ENCODE results near the gene SLC35G3. TPM values are rescaled to one million over a fixed set of nuclear protein-coding genes. Genes with fewer than 3 reads are reported as not detected.
A peak's percentile ranks its signal among the peaks of the same experiment; 100 is the strongest.
"Not testable (repeated sequence)": the region's sequence is repeated elsewhere in the genome, so short reads cannot be mapped to it uniquely, and the experiment has no call there.

SLC35G3 gene
- total RNA-seq, 2 experiments from 2014 or later: not detected

GRCh38 chr17:35192708-35193107 lies 1.5 kb downstream of the SLC35G3 start:
- peaks cover 9% of the 10 kb centered on the region for H3K36me3 Mint-ChIP-seq
- no peak overlapping the region for H3K27ac Mint-ChIP-seq
- CTCF ChIA-PET: no interaction called here
- no peaks in the 10 kb centered on the region for H3K27me3 Mint-ChIP-seq
- H3K4me1 Mint-ChIP-seq: peaks cover 17% of the 10 kb centered on the region
- no peak overlapping the region for H3K4me3 Mint-ChIP-seq
- ATAC-seq (no peak), DNase-seq (no peak)
- peaks cover 10% of the 10 kb centered on the region for H3K9me3 Mint-ChIP-seq (ENCODE audit: low read depth)

GRCh38 chr17:35191001-35191695 lies 3.0 kb downstream of the SLC35G3 start:
- Mint-ChIP-seq H3K27ac (no peak overlapping the region), H3K36me3 (peaks cover 4% of the 10 kb centered on the region), H3K4me1 (peaks cover 19% of the 10 kb centered on the region), H3K9me3 (ENCODE audit: low read depth) (peaks cover 5% of the 10 kb centered on the region), H3K4me3 (no peak overlapping the region), H3K27me3 (no peaks in the 10 kb centered on the region)
- ATAC-seq: no peak
- DNase-seq: no peak
- CTCF ChIA-PET: interaction anchor here (0.6 to 1.4 kb wide), 5 partner anchors 22 to 140 kb away, joined by 3 to 4 read pairs (median 3); no protein-coding TSS in a partner anchor

GRCh38 chr17:35189291-35189690 lies 4.9 kb downstream of the SLC35G3 start:
- Mint-ChIP-seq H3K27ac (no peak overlapping the region), H3K4me3 (no peak overlapping the region), H3K36me3 (peaks cover 3% of the 10 kb centered on the region), H3K9me3 (ENCODE audit: low read depth) (peaks cover 1% of the 10 kb centered on the region), H3K4me1 (peaks cover 25% of the 10 kb centered on the region), H3K27me3 (no peaks in the 10 kb centered on the region)
- ATAC-seq (no peak), DNase-seq (no peak)
- CTCF ChIA-PET: no interaction called here

DNA sequence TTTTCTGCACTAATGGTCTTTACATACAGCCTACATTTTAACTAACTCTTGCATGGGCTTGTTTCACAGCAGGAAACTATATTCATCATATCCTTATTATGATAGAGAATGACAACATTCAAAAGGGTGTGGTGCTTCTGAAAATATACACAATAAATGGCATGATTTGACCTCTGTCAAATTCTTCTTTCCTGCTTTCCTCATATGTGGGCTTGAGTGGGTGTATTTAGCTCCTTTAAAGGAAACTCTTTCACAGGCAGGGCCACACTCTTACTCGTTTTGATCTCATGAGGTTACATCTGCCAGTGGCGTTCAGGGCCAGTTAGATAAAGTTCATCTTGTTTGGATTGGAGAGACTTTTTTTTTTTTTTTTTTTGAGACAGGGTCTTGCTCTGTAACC lies 6.1 kb downstream of the SLC35G3 start:
- Mint-ChIP-seq H3K27me3 (no peaks in the 10 kb centered on the region), H3K36me3 (peaks cover 3% of the 10 kb centered on the region), H3K27ac (peak overlapping the region; percentile 55), H3K9me3 (ENCODE audit: low read depth) (peaks cover 1% of the 10 kb centered on the region), H3K4me1 (peaks cover 31% of the 10 kb centered on the region), H3K4me3 (no peak overlapping the region)
- DNase-seq (no peak), ATAC-seq (no peak)
- CTCF ChIA-PET: interaction anchor here (1.0 kb wide), 1 partner anchor 9 kb away, joined by 3 read pairs; no protein-coding TSS in a partner anchor

DNA sequence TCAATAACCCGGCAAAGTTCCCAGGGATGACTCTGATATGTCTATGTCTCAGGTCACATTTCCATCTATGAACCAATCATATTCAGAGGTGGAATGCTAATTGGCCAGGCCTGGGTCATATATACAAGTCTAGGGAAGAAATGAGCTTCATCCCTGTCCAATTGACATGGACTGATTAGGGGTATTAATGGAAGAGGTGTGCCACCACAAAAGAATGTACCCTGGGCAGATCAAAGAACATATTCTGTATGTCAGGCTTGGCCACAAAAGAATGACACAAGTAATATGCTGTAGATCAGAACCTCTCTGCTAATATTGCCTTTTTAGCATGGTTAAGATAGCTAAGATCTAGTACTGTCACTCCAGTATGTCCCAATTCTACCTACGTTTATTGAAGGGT lies 6.7 kb downstream of the SLC35G3 start:
- Mint-ChIP-seq H3K4me1 (peaks cover 29% of the 10 kb centered on the region), H3K9me3 (ENCODE audit: low read depth) (peaks cover 1% of the 10 kb centered on the region), H3K27ac (no peak overlapping the region), H3K4me3 (no peak overlapping the region), H3K27me3 (no peaks in the 10 kb centered on the region), H3K36me3 (peaks cover 2% of the 10 kb centered on the region)
- DNase-seq (no peak), ATAC-seq (no peak)
- CTCF ChIA-PET: no interaction called here

DNA sequence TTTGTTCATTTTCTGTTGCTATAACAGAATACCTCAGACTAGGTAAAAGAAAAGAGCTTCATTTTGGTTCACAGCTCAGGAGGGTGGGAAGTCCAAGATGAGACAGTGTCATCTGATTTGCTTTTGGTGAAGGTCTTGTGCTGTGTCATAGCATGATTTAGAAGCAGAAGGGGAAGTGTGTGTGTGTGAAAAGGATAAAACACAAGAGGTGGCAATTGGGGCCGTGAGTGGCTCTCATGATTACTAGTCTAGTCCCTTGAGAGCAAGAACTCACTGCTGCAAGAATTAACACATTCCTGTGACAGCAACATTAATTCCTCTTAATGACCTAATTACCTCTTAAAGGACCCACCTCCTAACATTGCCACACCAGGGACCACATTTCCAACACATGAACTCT lies 8.3 kb downstream of the SLC35G3 start:
- CTCF ChIA-PET: interaction anchor here (1.0 kb wide), 1 partner anchor 52 kb away, joined by 3 read pairs; no protein-coding TSS in a partner anchor
- DNase-seq (no peak), ATAC-seq (no peak)
- peaks cover 2% of the 10 kb centered on the region for H3K36me3 Mint-ChIP-seq
- H3K27me3 Mint-ChIP-seq: no peaks in the 10 kb centered on the region
- no peak overlapping the region for H3K27ac Mint-ChIP-seq
- peaks cover 1% of the 10 kb centered on the region for H3K9me3 Mint-ChIP-seq (ENCODE audit: low read depth)
- H3K4me3 Mint-ChIP-seq: no peak overlapping the region
- peaks cover 29% of the 10 kb centered on the region for H3K4me1 Mint-ChIP-seq

- DNase-seq: no peak
- CTCF ChIA-PET: interaction anchor here (0.9 to 1.6 kb wide), 2 partner anchors 18 to 30 kb away, joined by 3 read pairs; no protein-coding TSS in a partner anchor
- H3K27me3 Mint-ChIP-seq: no peaks in the 10 kb centered on the region
- ATAC-seq: no peak
- no peak overlapping the region for H3K27ac Mint-ChIP-seq
- peaks cover 3% of the 10 kb centered on the region for H3K36me3 Mint-ChIP-seq
- H3K4me1 Mint-ChIP-seq: peaks cover 25% of the 10 kb centered on the region
- no peaks in the 10 kb centered on the region for H3K9me3 Mint-ChIP-seq (ENCODE audit: low read depth)
- no peak overlapping the region for H3K4me3 Mint-ChIP-seq
These were observed 9.9 kb downstream of the SLC35G3 start for GRCh38 chr17:35184274-35184673.

- CTCF ChIA-PET: interaction anchor here (1.6 kb wide), 1 partner anchor 31 kb away, joined by 3 read pairs; no protein-coding TSS in a partner anchor
- Mint-ChIP-seq H3K27me3 (no peaks in the 10 kb centered on the region), H3K27ac (no peak overlapping the region), H3K36me3 (peaks cover 8% of the 10 kb centered on the region), H3K4me1 (peaks cover 25% of the 10 kb centered on the region), H3K4me3 (no peak overlapping the region), H3K9me3 (ENCODE audit: low read depth) (peaks cover 3% of the 10 kb centered on the region)
- DNase-seq: no peak
- no peak for ATAC-seq
These were observed 10.9 kb downstream of the SLC35G3 start for GRCh38 chr17:35183332-35183731.

- DNase-seq; H3K9me3 Mint-ChIP-seq (ENCODE audit: low read depth); H3K27me3 Mint-ChIP-seq; H3K27ac Mint-ChIP-seq; CTCF ChIA-PET; ATAC-seq; H3K4me3 Mint-ChIP-seq: not testable (repeated sequence)
- Mint-ChIP-seq H3K4me1 (peaks cover 35% of the 10 kb centered on the region), H3K36me3 (peaks cover 14% of the 10 kb centered on the region)
These were observed 14.8 kb downstream of the SLC35G3 start for GRCh38 chr17:35179379-35179778.

DNA sequence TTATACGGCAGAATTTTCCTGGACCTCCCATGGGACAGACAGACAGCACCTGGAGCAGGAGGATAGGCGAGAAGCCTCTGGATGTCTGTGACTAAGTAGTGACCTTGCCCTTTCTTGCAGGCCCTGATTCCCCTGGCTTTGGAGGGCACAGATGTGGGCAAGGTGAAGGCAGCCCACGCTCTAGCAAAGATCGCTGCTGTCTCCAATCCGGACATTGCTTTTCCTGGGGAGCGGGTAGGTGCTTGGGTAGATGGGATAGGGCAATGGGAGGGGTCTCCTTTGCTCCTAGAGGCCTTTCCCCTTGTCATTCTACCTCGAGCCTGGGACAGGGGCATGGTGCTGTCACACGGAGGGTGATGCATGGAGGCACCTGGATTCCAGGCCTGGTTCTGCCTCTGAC lies 17.3 kb downstream of the SLC35G3 start:
- Mint-ChIP-seq H3K9me3 (ENCODE audit: low read depth) (peaks cover 3% of the 10 kb centered on the region), H3K4me1 (peaks cover 37% of the 10 kb centered on the region), H3K36me3 (peaks cover 14% of the 10 kb centered on the region), H3K27ac (peak overlapping the region; percentile 85), H3K27me3 (no peaks in the 10 kb centered on the region), H3K4me3 (no peak overlapping the region)
- no peak for ATAC-seq
- DNase-seq: no peak
- CTCF ChIA-PET: interaction anchor here (1.3 kb wide), 1 partner anchor 37 kb away, joined by 4 read pairs; no protein-coding TSS in a partner anchor

DNA sequence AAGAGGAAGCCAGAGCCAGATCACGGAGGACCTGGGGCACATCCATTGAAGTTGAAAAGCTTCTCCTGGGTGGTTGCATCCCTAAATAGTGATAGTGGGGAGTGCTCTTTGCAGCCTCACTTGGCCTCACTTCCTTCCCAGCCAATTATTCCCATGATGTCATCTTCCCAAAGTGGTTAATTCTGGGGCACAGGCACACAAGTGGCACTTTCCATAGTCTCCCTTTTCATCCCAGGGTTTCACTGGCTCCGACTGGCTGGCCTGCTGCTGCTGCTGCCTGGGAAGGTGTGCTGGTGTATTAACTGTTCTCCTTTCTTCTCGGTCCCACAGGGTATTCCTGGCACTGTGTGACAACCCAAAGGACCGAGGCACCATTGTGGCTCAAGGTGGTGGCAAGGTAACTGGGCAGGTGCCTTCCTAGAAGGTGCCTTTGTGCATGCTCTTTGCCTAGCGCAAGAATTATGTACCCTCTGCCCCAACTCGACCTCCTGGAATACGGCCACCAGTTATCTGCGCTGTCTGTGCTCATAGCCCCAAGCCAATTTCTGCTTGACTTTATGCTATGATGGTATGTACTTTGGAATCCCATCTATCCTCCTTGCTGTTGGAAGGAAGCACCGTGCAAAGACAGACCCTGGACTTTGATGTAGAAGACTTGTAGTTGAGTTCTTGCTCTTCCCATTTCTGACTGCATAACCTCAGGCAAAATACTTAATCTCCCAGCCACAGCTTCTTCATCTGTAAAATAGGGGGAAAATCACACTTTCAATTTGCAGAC lies 18.4 kb downstream of the SLC35G3 start:
- CTCF ChIA-PET: interaction anchor here (1.3 kb wide), 2 partner anchors 38 to 67 kb away, joined by 3 to 4 read pairs; partner anchors contain the start of gene SLFN5
- peaks cover 14% of the 10 kb centered on the region for H3K36me3 Mint-ChIP-seq
- H3K4me3 Mint-ChIP-seq: no peak overlapping the region
- H3K9me3 Mint-ChIP-seq (ENCODE audit: low read depth): peaks cover 3% of the 10 kb centered on the region
- ATAC-seq (no peak), DNase-seq (peak; percentile 34)
- peaks cover 45% of the 10 kb centered on the region for H3K4me1 Mint-ChIP-seq
- no peak overlapping the region for H3K27ac Mint-ChIP-seq
- no peaks in the 10 kb centered on the region for H3K27me3 Mint-ChIP-seq

- H3K36me3 Mint-ChIP-seq: peaks cover 14% of the 10 kb centered on the region
- H3K4me3 Mint-ChIP-seq: no peak overlapping the region
- CTCF ChIA-PET: interaction anchor here (0.6 to 1.3 kb wide), 2 partner anchors 68 to 494 kb away, joined by 3 read pairs; partner anchors contain the start of gene SLFN5
- no peaks in the 10 kb centered on the region for H3K27me3 Mint-ChIP-seq
- peaks cover 45% of the 10 kb centered on the region for H3K4me1 Mint-ChIP-seq
- no peak for ATAC-seq
- no peak for DNase-seq
- peaks cover 3% of the 10 kb centered on the region for H3K9me3 Mint-ChIP-seq (ENCODE audit: low read depth)
- no peak overlapping the region for H3K27ac Mint-ChIP-seq
These were observed 19.3 kb downstream of the SLC35G3 start for GRCh38 chr17:35174835-35175334.

- H3K36me3 Mint-ChIP-seq; H3K27me3 Mint-ChIP-seq; H3K9me3 Mint-ChIP-seq (ENCODE audit: low read depth); H3K4me3 Mint-ChIP-seq; ATAC-seq: not testable (repeated sequence)
- DNase-seq: peak; percentile 36
- CTCF ChIA-PET: interaction anchor here (1.0 to 1.4 kb wide), 2 partner anchors 42 to 68 kb away, joined by 4 read pairs; no protein-coding TSS in a partner anchor
- H3K4me1 Mint-ChIP-seq: peaks cover 30% of the 10 kb centered on the region
- peak overlapping the region; percentile 49 for H3K27ac Mint-ChIP-seq
These were observed 21.9 kb downstream of the SLC35G3 start for GRCh38 chr17:35172321-35172720.

Data from activated CD8-positive, alpha-beta memory T cell treated with anti-CD3 and anti-CD28 coated beads, Interleukin-2, amount 10 ng/mL, durations not matched to agents 7 days and 5 days (primary cell).